ENCODE measurements around the gene TMEM223.
"Not testable (repeated sequence)": the region's sequence is repeated elsewhere in the genome, so short reads cannot be mapped to it uniquely, and the experiment has no call there.

Gene TMEM223

DNA sequence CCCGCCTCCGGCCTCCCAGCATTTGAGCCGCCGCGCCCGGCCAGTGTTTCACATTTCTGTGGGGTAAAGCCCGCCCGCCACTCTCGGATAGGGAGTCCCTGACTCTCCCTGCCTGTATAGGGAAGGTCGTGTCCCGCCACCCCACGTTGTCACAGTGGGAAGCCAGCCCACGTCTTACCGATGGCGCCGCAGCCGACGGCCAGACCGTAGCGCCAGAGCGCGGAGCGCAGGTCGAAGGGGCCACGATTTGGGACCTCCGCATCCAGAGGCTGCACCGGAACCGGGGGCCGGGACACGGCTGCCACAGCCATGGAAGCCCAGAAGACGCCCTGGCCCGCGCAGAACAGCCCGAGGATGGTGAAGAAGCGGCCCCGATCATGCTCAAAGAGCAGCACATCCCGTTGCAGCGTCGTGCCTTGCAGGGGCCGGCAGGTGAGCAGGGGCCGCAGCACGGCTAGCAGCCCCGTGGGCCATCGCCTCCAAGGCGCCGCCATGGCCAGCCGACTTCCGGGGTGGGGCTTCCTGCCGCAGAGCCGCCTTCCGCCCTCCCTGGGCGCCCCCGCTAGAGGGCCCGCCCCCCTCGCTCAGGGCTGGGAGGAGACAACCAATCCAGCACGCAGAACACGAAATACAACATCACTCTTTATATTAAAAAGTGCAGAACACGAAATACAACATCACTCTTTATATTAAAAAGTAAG is at the start of gene TMEM223:
Gene TMEM223 (minus strand): TSS at position 506 of the 701 bp plus-strand sequence. CDS start 12 bp downstream, at position 494.
- peak; percentile 96 for DNase-seq

GRCh38 chr11:62840721-62841360 is 49.0 kb upstream of the TMEM223 start:
- peak; percentile 77 for DNase-seq

GRCh38 chr11:62839050-62839945 is 47.5 kb upstream of the TMEM223 start, which contains the start of gene WDR74:
Gene WDR74, minus strand, starts transcription at chr11:62839590. Its CDS starts 20 bp downstream, at chr11:62839570.
- peak; percentile 98 for DNase-seq

GRCh38 chr11:62835336-62835735 is 43.5 kb upstream of the TMEM223 start:
- no peak for DNase-seq

- no peak for DNase-seq
Observed at GRCh38 chr11:62832336-62833234, 40.8 kb upstream of the TMEM223 start, which contains the start of gene TEX54. Gene TEX54, minus strand, starts transcription at chr11:62832841.

- peak; percentile 100 for DNase-seq
Observed at GRCh38 chr11:62831520-62832335, 39.9 kb upstream of the TMEM223 start, which contains the start of gene STX5. Gene STX5, minus strand, starts transcription at chr11:62832051. Its CDS starts 808 bp downstream, at chr11:62831243.

DNA sequence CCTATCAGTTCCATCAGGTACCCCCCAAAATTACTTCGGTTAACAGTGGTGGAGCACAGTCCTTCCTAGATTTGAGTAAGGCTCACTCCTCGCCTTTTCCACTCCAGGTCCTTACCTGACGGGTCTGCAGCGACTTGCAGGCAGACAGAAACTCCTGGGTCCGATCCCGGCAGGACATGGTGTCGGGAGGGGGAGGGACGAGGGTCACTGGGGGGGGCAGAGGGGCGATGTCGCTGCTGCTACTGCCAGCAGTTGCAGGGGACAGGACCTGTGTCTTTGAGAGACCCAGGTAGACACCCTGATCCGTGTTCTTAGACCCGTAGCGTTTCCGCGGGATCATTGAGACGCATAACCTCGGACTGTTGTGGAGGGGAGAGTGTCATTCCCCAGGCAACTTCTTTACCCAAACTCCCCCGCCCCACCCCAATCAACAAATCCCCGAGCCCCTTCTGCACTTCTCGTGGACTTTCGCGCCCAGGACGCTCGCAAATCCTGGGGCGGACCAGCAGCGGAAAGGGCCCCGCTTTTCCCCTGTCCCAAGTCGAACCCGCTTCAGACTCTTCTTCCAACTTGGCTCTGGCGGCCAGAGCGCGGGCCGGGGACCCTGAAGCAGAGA is 39.2 kb upstream of the TMEM223 start:
- peak; percentile 83 for DNase-seq

- not testable (repeated sequence) for DNase-seq
Observed at GRCh38 chr11:62828130-62828529, 36.3 kb upstream of the TMEM223 start.

GRCh38 chr11:62823677-62824076 is 31.9 kb upstream of the TMEM223 start:
- no peak for DNase-seq

DNA sequence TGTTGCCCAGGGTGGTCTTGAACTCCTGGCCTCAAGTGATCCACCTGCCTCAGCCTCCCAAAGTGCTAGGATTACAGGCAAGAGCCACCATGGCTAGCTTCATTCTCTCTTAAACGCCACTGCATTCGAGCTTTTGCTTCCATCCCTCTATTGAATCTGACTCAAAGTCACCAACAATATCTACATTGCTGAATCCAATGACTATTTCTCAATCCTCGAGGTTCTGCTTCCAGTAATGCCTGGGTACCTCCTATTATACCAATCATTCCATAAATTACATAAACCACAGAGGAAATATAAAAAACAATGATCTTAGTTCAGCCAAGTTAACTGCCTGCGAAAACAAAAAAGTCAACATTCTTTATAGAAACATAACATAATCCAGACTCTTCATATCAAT is 25.3 kb upstream of the TMEM223 start:
- no peak for DNase-seq

GRCh38 chr11:62816557-62816956 is 24.8 kb upstream of the TMEM223 start:
- peak; percentile 34 for DNase-seq

DNA sequence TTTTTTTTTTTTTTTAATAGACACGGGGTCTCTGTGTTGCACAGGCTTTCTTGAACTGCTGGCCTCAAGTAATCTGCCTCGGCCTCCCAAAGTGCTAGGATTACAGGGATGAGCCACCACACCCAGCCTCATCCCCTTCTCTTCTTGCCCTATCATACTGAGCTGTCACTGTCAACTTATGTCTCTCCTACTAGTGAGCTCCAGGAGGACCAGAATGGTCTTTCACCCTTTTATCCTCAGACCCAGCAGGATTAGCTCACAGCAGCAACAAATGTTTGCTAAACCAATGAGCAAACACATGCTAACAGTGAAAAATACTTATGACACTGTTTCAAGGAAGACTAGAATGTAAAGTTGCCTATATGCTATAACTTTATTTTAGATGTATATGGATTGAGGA is 19.9 kb upstream of the TMEM223 start:
- no peak for DNase-seq

DNA sequence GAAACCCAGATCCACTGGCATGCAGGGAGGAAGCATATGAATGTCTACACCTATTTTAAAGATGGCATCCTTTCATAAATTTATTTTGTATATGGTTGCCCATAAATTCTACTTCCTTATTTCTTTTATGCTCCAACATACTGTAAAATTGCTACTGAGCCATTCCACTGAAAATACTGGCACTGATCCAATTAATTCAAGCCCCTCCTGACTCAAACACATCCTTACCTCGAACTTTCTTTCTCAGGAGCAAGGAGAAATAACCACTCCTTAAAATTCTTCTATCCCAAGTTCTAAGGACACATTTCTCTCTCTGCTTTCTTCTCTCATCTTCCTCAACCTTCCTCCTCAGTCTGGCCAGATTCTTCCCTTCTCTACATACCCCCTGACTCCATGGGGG is 18.9 kb upstream of the TMEM223 start:
- no peak for DNase-seq

- DNase-seq: peak; percentile 26
Observed at GRCh38 chr11:62806611-62807121, 14.9 kb upstream of the TMEM223 start.

- DNase-seq: peak; percentile 59
Observed at GRCh38 chr11:62805961-62806441, 14.2 kb upstream of the TMEM223 start.

- peak; percentile 97 for DNase-seq
Observed at GRCh38 chr11:62805076-62805892, 13.5 kb upstream of the TMEM223 start, which contains the start of gene NXF1. Gene NXF1, minus strand, starts transcription at chr11:62805440. Its CDS starts 84 bp downstream, at chr11:62805356.

DNA sequence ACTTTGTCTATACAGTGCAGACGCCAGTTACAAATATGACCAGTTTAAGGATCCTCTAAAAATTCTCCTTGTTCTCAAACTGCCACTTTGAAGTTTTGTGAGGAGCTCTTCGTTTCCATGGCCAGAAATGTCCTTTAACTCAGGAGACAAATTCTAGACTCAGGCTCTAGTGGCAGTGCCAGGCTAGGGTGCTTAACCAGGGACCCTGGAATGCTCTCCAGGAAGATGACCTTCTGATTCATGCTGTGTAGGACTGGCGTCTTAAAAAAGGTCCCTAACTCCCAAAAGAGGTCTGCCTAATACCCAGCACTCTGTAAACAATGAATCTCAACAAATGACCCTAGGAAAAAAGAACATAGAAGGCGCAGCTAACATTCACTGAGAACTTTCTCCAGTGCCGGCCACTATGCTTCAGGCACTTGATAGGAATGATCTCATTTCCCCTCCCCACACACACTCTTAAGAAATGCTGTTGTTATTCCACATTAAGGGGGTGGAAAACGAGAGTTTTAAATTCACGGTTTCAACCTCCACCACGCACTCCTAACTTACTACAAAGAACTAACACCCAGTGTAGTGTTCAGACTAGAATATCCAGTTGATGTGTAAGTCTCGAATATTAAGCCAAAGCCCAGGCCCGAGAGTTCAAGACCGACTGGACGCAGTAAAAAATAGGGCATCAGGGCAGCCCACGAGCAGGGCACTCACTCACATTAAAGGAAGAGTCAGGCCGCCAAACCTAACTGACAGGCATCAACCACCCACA is 12.7 kb upstream of the TMEM223 start:
- peak; percentile 34 for DNase-seq

GRCh38 chr11:62801071-62801470 is 9.3 kb upstream of the TMEM223 start:
- no peak for DNase-seq

All from hematopoietic multipotent progenitor cell treated with erythropoietin and hydrocortisone succinate and interleukin-3 and kit ligand, for 4 days (in vitro differentiated cells).